ENCODE results near the gene LHFPL2.

Gene LHFPL2

DNA sequence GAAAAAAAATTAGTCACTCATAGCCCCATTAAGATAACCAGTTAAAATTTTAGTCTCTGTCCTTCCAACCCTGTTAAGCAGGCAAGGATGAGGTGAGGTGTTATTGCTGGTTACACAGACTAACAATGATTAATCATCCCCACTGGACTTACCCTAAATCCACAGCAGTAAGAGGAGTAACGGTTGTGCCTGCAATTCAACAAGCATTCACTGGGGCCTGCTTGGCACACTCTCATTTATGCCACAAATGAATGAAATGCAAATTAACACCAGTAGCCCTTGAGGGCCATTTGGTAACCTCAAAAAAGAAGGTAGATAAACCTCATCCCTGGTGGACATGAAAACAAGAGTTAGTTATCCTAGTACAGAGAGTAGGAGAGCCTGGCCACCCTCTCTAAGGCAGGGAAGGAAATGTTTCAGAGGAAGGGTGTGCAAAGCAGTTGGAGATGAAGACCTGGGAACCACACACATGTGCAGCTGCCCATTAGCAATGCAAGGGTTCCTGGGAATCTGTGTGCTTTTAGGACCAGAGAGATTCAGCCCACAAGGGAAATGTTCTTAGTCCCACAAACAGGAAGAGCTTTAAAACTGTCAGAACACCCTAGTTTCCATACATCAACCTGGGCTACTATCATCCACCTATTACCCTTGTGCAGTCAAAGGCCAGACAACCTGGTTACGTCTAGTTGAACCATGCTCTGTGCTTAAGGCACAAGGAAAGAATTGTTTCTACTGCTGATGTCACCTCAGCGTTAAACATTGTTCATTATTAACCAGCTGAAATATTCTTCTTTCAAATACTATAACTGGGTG lies 7.7 kb downstream of the LHFPL2 start:
- no peak for DNase-seq (ENCODE audit: low read depth in 2 of 2)

DNA sequence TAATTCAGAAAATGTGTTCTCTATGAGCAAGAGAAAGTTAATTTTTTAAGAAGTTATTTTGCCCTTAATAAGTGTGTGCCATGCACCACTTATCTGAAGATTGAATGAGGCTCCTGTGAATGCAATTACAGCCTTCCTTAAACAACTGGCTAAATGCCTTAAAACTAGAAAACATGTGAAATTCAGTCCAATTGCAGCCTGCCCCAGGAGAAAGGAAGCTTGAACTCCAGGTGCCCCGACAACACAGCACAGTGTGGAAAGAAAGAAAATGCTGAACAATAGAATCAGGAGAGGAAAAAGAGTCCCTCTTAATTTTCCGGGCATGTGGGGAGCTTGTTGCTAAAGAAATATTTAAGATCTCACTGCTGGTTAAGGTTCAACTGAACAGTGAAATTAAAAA lies 8.8 kb downstream of the LHFPL2 start:
- no peak for DNase-seq (ENCODE audit: low read depth in 2 of 2)

DNA sequence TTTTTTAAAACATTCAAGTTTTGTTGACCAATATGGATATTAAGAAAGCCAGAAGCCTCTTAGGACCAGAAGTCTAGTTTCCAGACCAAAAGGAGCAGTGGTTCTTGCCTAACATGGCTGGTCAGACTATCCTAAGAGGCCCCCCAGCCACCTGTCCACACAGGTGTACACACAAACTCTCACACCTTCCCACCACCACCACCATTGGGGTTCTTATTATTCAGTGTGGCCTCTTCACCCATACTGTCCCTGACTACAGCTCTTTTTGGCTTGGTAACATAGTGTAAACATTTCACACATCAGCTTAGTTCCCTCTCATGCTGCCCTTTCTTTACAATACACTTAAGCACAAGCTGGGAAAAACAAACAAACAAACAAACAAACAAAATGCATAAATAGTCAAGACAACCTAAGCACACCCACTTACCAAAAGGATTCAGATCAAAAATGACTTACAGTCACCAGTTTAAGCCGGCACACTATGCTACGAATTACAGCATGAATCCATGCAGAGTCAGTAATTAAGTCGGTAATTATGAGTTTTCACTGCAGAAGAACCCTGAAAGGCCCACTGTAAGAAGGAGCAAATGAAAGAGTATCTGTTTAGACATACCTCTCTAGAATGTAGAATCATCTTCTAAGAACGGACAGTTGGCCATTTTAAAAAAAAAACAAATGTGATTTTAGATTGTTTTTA lies 9.5 kb downstream of the LHFPL2 start:
- no peak for DNase-seq (ENCODE audit: low read depth in 2 of 2)

- no peak for DNase-seq (ENCODE audit: low read depth in 2 of 2)
Measured at GRCh38 chr5:78638423-78638822, 10.1 kb downstream of the LHFPL2 start.

DNA sequence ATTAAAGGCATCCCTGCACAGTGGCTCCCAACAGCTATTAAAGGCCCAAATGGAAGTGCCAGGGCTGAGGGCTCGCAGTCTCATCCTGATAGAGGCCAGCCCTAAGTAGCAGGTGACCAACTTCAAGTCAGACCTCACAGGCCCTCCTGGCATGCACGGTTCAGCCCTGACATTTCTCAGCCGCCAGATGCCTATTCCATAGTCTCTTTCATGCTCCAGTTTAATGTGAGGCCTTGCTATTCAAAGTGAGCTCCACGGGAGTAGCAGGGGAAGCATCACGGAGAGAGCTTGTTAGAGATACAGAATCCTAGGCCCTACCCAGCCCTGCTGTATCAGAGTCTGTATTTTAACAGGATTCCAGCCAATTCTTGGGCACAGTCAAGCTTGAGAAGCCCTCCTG lies 11.1 kb downstream of the LHFPL2 start:
- DNase-seq (ENCODE audit: low read depth in 2 of 2) = no peak

- DNase-seq (ENCODE audit: low read depth in 2 of 2) = no peak
Measured at GRCh38 chr5:78636682-78637081, 11.9 kb downstream of the LHFPL2 start.

DNA sequence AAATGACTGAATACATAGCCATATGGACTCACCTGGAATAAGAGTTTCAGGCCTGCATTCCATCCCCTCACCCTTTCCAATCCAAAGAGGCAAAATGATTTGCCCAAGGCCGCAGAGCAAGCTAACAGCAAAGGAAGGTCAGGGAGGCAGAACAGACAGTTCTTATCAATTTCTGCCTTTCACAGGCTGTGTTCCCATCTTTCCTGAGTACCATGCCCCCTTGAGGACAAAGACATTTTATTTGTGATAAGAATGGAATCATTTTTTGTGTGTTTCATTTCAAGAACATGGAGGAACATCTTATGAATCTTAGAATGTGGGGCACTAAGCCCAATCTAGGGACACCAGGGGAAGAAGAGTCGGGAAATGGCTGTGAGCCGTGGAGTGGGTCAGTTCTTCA lies 13.9 kb downstream of the LHFPL2 start:
- DNase-seq (ENCODE audit: low read depth in 2 of 2) = no peak

- no peak for DNase-seq (ENCODE audit: low read depth in 2 of 2)
Measured at GRCh38 chr5:78634229-78634628, 14.3 kb downstream of the LHFPL2 start.

GRCh38 chr5:78633700-78634099 lies 14.9 kb downstream of the LHFPL2 start:
- DNase-seq (ENCODE audit: low read depth in 2 of 2) = no peak

DNA sequence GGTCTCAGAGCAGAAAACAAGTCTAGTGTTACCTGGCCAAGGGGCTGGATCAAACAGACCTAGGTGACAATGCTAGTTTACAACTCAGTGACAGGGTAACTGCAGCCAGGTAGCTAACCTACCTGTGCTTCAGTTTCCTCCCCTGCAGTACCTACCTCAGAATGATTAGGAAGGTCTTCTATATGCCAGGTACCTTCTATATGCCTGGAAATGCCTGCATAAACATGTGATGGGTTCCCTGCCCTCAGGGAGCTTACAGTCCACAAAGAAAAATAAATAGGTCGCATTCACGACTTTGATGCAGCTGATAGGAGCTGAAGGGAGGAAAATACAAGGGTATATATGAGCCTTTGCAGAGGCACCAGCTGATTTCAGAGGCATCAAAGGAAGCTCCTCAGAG lies 16.1 kb downstream of the LHFPL2 start:
- no peak for DNase-seq (ENCODE audit: low read depth in 2 of 2)

- DNase-seq (ENCODE audit: low read depth in 2 of 2) = no peak
Measured at GRCh38 chr5:78631931-78632330, 16.6 kb downstream of the LHFPL2 start.

GRCh38 chr5:78630047-78630446 lies 18.5 kb downstream of the LHFPL2 start:
- DNase-seq (ENCODE audit: low read depth in 2 of 2) = no peak

GRCh38 chr5:78629624-78630023 lies 18.9 kb downstream of the LHFPL2 start:
- no peak for DNase-seq (ENCODE audit: low read depth in 2 of 2)

GRCh38 chr5:78628270-78628992 lies 20.1 kb downstream of the LHFPL2 start:
- DNase-seq (ENCODE audit: low read depth in 2 of 2) = no peak

- DNase-seq (ENCODE audit: low read depth in 2 of 2) = no peak
Measured at GRCh38 chr5:78627766-78628165, 20.8 kb downstream of the LHFPL2 start.

GRCh38 chr5:78627175-78627574 lies 21.4 kb downstream of the LHFPL2 start:
- no peak for DNase-seq (ENCODE audit: low read depth in 2 of 2)

- DNase-seq (ENCODE audit: low read depth in 2 of 2) = no peak
Measured at GRCh38 chr5:78626009-78626571, 22.5 kb downstream of the LHFPL2 start.

DNA sequence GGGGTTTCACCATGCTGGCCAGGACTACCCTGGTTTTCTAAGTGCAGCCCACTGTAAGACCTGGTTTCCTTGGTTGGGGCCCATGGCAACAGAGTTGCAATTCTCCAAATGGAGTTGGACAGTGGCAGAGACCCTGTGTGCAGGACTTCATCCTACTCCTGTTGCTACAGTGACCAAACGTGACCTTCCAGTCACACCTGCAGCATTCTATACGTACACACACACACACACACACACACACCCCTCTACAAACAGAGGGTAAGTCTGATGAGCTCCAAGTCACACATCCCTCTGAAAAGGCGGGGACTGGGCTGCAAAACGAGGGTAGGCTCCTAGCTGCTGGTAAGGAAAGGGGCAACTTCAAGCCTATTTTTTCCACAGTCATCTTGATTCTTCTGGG lies 23.6 kb downstream of the LHFPL2 start:
- no peak for DNase-seq (ENCODE audit: low read depth in 2 of 2)

DNA sequence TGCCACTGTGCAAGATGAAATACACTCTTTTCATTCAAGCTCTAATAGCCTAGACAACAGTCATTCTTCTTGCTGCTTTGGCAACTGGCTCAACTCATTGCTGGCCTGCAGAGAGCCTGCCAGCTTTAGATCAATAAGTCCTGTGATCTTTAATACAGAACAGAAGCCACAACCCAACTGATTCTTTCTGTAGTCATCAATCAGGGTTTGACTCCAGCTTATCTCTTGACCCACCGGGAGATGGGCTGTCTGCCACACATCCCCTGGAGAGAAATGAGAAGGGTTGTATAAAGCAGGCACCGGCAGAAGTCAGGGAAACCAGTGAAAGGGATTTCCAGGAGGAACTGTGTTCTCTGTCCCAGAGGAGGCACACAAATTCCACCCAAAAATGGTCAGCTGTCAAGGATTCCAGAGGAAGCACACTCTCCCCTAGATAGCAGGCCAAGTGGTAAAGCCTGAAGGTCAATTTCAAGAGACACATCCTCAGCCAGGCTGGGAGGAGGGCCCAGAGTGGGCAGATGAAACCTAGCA lies 24.5 kb downstream of the LHFPL2 start:
- DNase-seq (ENCODE audit: low read depth in 2 of 2) = no peak

DNA sequence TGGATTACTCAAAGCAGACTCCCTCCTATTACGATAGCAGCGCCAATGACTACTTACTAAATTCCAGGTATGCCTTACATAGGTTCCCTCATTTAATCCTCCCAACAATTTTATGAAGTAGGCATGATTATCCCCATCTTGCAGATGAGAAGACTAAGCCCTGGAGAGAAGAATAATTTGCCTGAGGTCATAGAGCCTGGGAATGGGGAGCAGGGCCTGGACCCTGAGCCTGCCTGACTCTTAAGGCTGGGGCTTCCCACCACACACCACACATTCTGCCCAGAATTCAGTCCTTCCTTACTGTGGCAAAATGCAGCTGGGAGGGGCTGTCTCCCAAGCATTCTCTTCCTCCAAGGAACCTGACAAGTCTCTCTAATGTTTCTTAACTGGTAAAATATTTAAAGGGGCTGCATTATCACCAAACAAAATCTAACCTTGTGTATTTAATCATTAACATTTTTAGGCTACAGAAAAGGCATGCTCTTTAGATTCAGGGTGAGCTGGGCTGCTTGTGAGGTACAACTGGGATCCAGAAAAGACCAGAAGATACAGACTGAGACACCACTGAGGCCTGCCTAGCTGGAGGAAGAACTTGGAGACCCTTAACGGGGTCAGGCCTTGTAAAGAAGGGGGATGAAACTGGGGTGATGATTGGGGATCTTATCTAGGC lies 26.1 kb downstream of the LHFPL2 start:
- no peak for DNase-seq (ENCODE audit: low read depth in 2 of 2)

DNA sequence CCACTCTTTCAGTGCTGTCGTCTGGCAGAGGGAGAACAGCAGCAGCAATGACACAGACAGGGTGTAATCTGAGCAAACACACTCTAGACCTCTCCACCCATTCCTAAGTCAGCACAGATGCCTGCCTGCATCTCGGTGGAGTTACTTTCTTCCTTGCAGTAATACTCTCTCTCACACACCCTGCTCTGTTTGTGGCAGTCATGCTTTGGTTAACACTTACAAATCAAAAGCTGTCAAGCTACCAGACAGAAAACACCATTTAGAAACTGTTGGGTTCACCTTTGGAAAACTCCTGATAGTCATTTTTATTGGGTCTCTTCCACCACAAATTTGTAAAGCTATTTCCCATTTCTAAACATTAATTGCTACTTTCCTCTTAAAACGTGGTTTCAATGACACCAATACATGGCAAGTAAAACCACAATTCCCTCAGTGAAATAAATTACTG lies 27.3 kb downstream of the LHFPL2 start:
- DNase-seq (ENCODE audit: low read depth in 2 of 2) = no peak

Measured in stimulated activated CD4-positive, alpha-beta T cell treated with anti-CD3 and anti-CD28 coated beads, Interleukin-15, amount 100 ng/mL, for 48 hours (primary cell).